SK-N-SH (cell line): ENCODE measurements around the gene LCORL. TPM values are rescaled to one million over a fixed set of nuclear protein-coding genes. Genes with fewer than 3 reads are reported as not detected.

Experiments
- CTCF ChIA-PET: fragments of 300-600, 350-600 bp; formaldehyde crosslinking; extraction: SDS; loops from one replicate; lab custom pipeline; 2021; lab: Yijun Ruan, JAX
- POLR2A ChIA-PET: fragments of 350-600 bp; sonication (Branson Sonifier 250); formaldehyde crosslinking; extraction: SDS; loops from one replicate; lab custom pipeline; 2020; ENCODE audit warnings: antibody characterized with exemption, inconsistent platforms; lab: Yijun Ruan, JAX
- DNase-seq: peaks from one replicate; pipeline ENCODE4 v3.0.0; 2012
- H2AFZ ChIP-seq: fragments of 200-600 bp; sonication (generic); 2 replicates; pipeline ENCODE4 v1.8.1; 2016; ENCODE audit warnings: antibody characterized with exemption, mild to moderate bottlenecking, low read depth
- H3F3A ChIP-seq: fragments of 200-600 bp; sonication (generic); replicated peaks from 2 replicates; pipeline ENCODE3; 2016; ENCODE audit warnings: antibody characterized with exemption, mild to moderate bottlenecking; ENCODE audit not compliant: insufficient read depth
- H3K27ac ChIP-seq, 2 experiments: fragments of 200-500 bp in 1 of 2; fragments of 200-600 bp in 1 of 2; sonication (Bioruptor generic) in 1 of 2; sonication (generic), shearing (Covaris generic) in 1 of 2; 2 replicates each; pipeline versions ENCODE4 v1.5.1 to v1.6.1; 2014 to 2016; ENCODE audit warnings: low read depth in 2 of 2, inconsistent platforms in 1 of 2, low read length in 1 of 2, mild to moderate bottlenecking in 1 of 2, mixed read lengths in 1 of 2
- H3K27me3 ChIP-seq: fragments of 200-600 bp; sonication (generic), shearing (Covaris generic); 2 replicates; pipeline ENCODE4 v1.6.1; 2016; ENCODE audit warnings: mixed run types; ENCODE audit not compliant: insufficient read depth
- H3K36me3 ChIP-seq, 2 experiments: fragments of 200-500 bp in 1 of 2; fragments of 200-600 bp in 1 of 2; sonication (Bioruptor generic) in 1 of 2; sonication (generic) in 1 of 2; replicated peaks in 1 of 2; 2 replicates each; pipeline versions ENCODE3 to v1.5.1; 2014 to 2016; ENCODE audit warnings: low read length in 1 of 2, mild to moderate bottlenecking in 1 of 2; ENCODE audit not compliant: insufficient read depth in 2 of 2, control insufficient read depth in 1 of 2
- H3K4me1 ChIP-seq, 2 experiments: fragments of 200-500 bp in 1 of 2; fragments of 200-600 bp in 1 of 2; sonication (Bioruptor generic) in 1 of 2; sonication (generic), shearing (Covaris generic) in 1 of 2; 2 replicates each; pipeline versions ENCODE4 v1.5.1 to v1.6.1; 2014 to 2016; ENCODE audit warnings: low read depth in 1 of 2, low read length in 1 of 2, mixed run types in 1 of 2; ENCODE audit not compliant: insufficient read depth in 2 of 2, control insufficient read depth in 1 of 2
- H3K4me2 ChIP-seq: fragments of 200-600 bp; sonication (generic), shearing (Covaris generic); 2 replicates; pipeline ENCODE4 v1.6.1; 2017; ENCODE audit warnings: mixed run types
- H3K4me3 ChIP-seq, 2 experiments: fragments of 200-500 bp in 1 of 2; fragments of 200-600 bp in 1 of 2; sonication (Bioruptor generic) in 1 of 2; sonication (generic), shearing (Covaris generic) in 1 of 2; 2 replicates each; pipeline versions ENCODE4 v1.5.1 to v1.8.1; 2014 to 2016; ENCODE audit warnings: low read depth in 2 of 2, inconsistent platforms in 1 of 2, low read length in 1 of 2, mild to moderate bottlenecking in 1 of 2, mixed read lengths in 1 of 2, moderate library complexity in 1 of 2
- H3K79me2 ChIP-seq: fragments of 200-600 bp; sonication (generic); 2 replicates; pipeline ENCODE4 v1.8.1; 2017; ENCODE audit warnings: mild to moderate bottlenecking; ENCODE audit not compliant: insufficient read depth
- H3K9ac ChIP-seq: fragments of 200-600 bp; sonication (generic); 2 replicates; pipeline ENCODE4 v1.6.1; 2017; ENCODE audit warnings: mixed run types
- H3K9me2 ChIP-seq: fragments of 200-600 bp; sonication (generic); 2 replicates; pipeline ENCODE4 v1.6.1; 2017; ENCODE audit warnings: mixed run types
- H3K9me3 ChIP-seq: fragments of 200-600 bp; sonication (generic); 2 replicates; pipeline ENCODE4 v1.6.1; 2017; ENCODE audit warnings: mixed run types, mild to moderate bottlenecking, moderate library complexity
- H4K20me1 ChIP-seq: fragments of 200-600 bp; sonication (generic); 2 replicates; pipeline ENCODE4 v1.6.1; 2017; ENCODE audit warnings: mild to moderate bottlenecking, mixed run types; ENCODE audit not compliant: insufficient read depth
- ELF1 ChIP-seq: IDR thresholded peaks from 2 replicates; pipeline ENCODE4 v1.4.0; 2012
- EP300 ChIP-seq, 2 experiments: IDR thresholded peaks; 2 replicates each; pipeline versions ENCODE4 v1.4.0 to v1.6.1; 2012; ENCODE audit warnings: borderline replicate concordance in 1 of 2, low read depth in 1 of 2, low read length in 1 of 2
- EZH2phosphoT487 ChIP-seq: fragments of 200-600 bp; sonication (generic); IDR thresholded peaks from 2 replicates; pipeline ENCODE4 v1.6.1; 2017; ENCODE audit warnings: low read depth, mixed run types, mild to moderate bottlenecking, antibody characterized with exemption, moderate library complexity, borderline replicate concordance
- FOSL2 ChIP-seq: IDR thresholded peaks from 2 replicates; pipeline ENCODE4 v1.4.0; 2012; ENCODE audit warnings: low read depth, mild to moderate bottlenecking, moderate library complexity, borderline replicate concordance
- FOXJ3 ChIP-seq: sonication (generic); formaldehyde crosslinking; IDR thresholded peaks from 2 replicates; pipeline ENCODE4 v1.5.1; 2020; ENCODE audit warnings: mild to moderate bottlenecking, missing genetic modification reagents
- FOXM1 ChIP-seq: IDR thresholded peaks from 2 replicates; pipeline ENCODE4 v1.4.0; 2012; ENCODE audit warnings: low read depth, mild to moderate bottlenecking
- GABPA ChIP-seq: IDR thresholded peaks from 2 replicates; pipeline ENCODE4 v1.4.0; 2012; ENCODE audit warnings: low read depth, mild to moderate bottlenecking
- GATA2 ChIP-seq: sonication (generic); formaldehyde crosslinking; IDR thresholded peaks from 2 replicates; pipeline ENCODE4 v1.5.0; 2020; ENCODE audit warnings: mild to moderate bottlenecking, missing genetic modification reagents
- JUND ChIP-seq: IDR thresholded peaks from 2 replicates; pipeline ENCODE4 v1.4.0; 2012
- NRF1 ChIP-seq: IDR thresholded peaks from 2 replicates; pipeline ENCODE4 v1.6.1; 2012; ENCODE audit warnings: low read depth, mild to moderate bottlenecking, low read length
- RAD21 ChIP-seq: IDR thresholded peaks from 2 replicates; pipeline ENCODE4 v1.6.1; 2012; ENCODE audit warnings: mild to moderate bottlenecking, low read length
- RFX5 ChIP-seq: IDR thresholded peaks from 2 replicates; pipeline ENCODE4 v1.6.1; 2012; ENCODE audit warnings: mild to moderate bottlenecking, improper control_type of control experiment, low read length
- SIN3A ChIP-seq: IDR thresholded peaks from 2 replicates; pipeline ENCODE4 v1.6.1; 2012; ENCODE audit warnings: low read depth, mild to moderate bottlenecking, low read length, moderate library complexity, borderline replicate concordance
- TAF1 ChIP-seq: IDR thresholded peaks from 2 replicates; pipeline ENCODE4 v1.6.1; 2012; ENCODE audit warnings: low read depth, mild to moderate bottlenecking, low read length, moderate library complexity, borderline replicate concordance
- YY1 ChIP-seq: IDR thresholded peaks from 2 replicates; pipeline ENCODE4 v1.4.0; 2012; ENCODE audit warnings: low read depth, mild to moderate bottlenecking
- WGBS: methylation state at CpG from one replicate; pipeline ENCODE4 v1.1.6; 2017; ENCODE audit warnings: low lambda C conversion rate; 5-methylcytosine and 5-hydroxymethylcytosine counted together
- polyA plus RNA-seq, 3 experiments: library from polyadenylated mRNA; depleted of rRNA; stranded (reverse); fragments of >200 nt; gene quantifications; 2 replicates each; pipeline ENCODE4 v1.2.3, GENCODE V29; 2012
- TF ChIP-seq, protein P1 (sequence below): IDR thresholded peaks from 2 replicates; pipeline ENCODE4; 2012
- TF ChIP-seq, protein P2 (sequence below): fragments of 150-350 bp; IDR thresholded peaks from 2 replicates; pipeline ENCODE4 v1.6.1; 2017; ENCODE audit warnings: antibody characterized with exemption, low read length, low read depth, borderline replicate concordance
- TF ChIP-seq, protein P3 (sequence below): IDR thresholded peaks from 2 replicates; pipeline ENCODE4 v1.4.0; 2012; ENCODE audit warnings: low read depth, borderline replicate concordance

Gene LCORL
- polyA plus RNA-seq, 1 of the 3 experiments (the other 2 are of a cell fraction), result 1.9 TPM

DNA sequence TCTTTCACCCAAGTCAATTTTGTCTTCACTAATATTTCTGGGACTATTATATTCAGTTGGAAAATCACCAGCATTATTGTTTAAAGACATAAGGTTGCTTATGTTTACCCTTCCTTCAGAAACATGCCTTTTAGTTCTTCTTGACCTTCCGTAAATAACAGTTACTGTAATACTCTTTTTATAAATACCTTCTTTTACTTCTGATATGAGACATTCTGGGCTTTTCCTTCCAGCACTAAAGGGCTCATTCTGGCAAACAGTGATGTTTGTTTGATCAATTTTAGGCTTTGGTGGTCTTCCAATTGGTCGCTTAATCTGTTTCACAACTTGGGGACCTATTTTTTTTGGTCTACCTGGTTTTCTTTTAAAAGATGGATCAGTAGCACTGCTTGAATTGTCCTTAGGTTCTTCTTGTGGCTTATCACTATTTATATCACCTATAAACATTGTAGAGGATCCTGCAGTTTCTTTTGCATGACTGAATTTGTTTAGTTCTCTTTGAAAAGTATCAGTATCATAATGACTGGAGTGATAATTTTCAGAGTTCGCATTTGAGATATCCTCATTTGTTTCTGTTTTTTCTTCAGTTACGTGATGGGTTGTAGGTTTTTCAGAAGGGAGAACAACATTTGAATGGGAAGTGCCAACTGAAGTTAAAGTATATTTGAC, 146.0 kb downstream of the LCORL start:
- no peak overlapping the region for H3K9ac ChIP-seq
- H2AFZ ChIP-seq, result no peak overlapping the region
- TF ChIP-seq JUND, result no peak
- TF ChIP-seq RFX5, result no peak
- no peak for TF ChIP-seq FOXJ3 (CRISPR knock-in tag)
- TF ChIP-seq SIN3A, result no peak
- no peak for TF ChIP-seq YY1
- TF ChIP-seq, protein P1, sequence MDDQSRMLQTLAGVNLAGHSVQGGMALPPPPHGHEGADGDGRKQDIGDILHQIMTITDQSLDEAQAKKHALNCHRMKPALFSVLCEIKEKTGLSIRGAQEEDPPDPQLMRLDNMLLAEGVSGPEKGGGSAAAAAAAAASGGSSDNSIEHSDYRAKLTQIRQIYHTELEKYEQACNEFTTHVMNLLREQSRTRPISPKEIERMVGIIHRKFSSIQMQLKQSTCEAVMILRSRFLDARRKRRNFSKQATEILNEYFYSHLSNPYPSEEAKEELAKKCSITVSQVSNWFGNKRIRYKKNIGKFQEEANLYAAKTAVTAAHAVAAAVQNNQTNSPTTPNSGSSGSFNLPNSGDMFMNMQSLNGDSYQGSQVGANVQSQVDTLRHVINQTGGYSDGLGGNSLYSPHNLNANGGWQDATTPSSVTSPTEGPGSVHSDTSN, result no peak
- no peak for TF ChIP-seq ELF1
- no peak for TF ChIP-seq GABPA
- TF ChIP-seq FOXM1, result no peak
- no peak for TF ChIP-seq NRF1
- TF ChIP-seq, protein P2, sequence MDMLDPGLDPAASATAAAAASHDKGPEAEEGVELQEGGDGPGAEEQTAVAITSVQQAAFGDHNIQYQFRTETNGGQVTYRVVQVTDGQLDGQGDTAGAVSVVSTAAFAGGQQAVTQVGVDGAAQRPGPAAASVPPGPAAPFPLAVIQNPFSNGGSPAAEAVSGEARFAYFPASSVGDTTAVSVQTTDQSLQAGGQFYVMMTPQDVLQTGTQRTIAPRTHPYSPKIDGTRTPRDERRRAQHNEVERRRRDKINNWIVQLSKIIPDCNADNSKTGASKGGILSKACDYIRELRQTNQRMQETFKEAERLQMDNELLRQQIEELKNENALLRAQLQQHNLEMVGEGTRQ, result no peak
- no peak for TF ChIP-seq EZH2phosphoT487
- no peak for TF ChIP-seq FOSL2
- TF ChIP-seq RAD21, result no peak
- TF ChIP-seq, all 33 proteins: peak for 0
- Histone ChIP-seq H3K27me3 (no peaks in the 10 kb centered on the region), H3K79me2 (no peaks in the 10 kb centered on the region), H3F3A (no peaks in the 10 kb centered on the region), H3K36me3 (peaks cover 0 to 6% of the 10 kb centered on the region in 2 experiments), H3K27ac (no peak overlapping the region), H4K20me1 (no peaks in the 10 kb centered on the region), H3K9me3 (no peaks in the 10 kb centered on the region), H3K4me1 (no peaks in the 10 kb centered on the region; a peak in 1 of 4 replicates), H3K4me3 (no peak overlapping the region), H3K4me2 (no peak overlapping the region), H3K9me2 (no peaks in the 10 kb centered on the region)
- ChIA-PET CTCF (no interaction called here), POLR2A (no interaction called here)
- no peak for DNase-seq
- 100% methylated on average over 4 of the region's 4 CpGs for WGBS

DNA sequence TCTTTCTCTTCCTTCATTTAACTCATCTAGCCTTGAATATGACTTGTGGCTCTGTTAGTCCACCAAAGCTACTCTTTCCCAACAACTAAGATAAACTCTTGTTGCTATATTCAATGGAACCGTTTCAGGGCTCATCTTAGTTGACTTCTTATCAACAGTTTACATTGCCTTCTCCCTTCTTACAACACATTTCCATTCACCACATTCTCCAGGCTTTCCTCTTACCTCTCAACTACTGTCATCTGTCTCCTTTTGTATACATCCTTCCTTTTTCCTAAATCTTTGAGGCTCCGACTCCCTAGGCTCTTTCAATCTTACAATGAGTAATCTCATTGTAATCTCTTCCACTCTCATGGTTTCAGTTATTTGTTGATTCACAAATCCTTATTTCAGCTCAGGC, 152.2 kb downstream of the LCORL start:
- CTCF ChIA-PET, result interaction anchor here (1.1 kb wide), 1 partner anchor 13 kb away, joined by 3 read pairs; no protein-coding TSS in a partner anchor
- Histone ChIP-seq H3K9me2 (no peaks in the 10 kb centered on the region), H3F3A (no peaks in the 10 kb centered on the region)

More for the DNA sequence above, 152.2 kb downstream of the LCORL start:
- Histone ChIP-seq H3K27ac (no peak overlapping the region), H3K4me1 (no peaks in the 10 kb centered on the region), H2AFZ (no peak overlapping the region), H3K4me3 (no peak overlapping the region), H3K4me2 (no peak overlapping the region), H3K27me3 (no peaks in the 10 kb centered on the region), H3K9me3 (no peaks in the 10 kb centered on the region), H4K20me1 (no peaks in the 10 kb centered on the region), H3K79me2 (no peaks in the 10 kb centered on the region), H3K9ac (no peak overlapping the region), H3K36me3 (no peaks in the 10 kb centered on the region)
- WGBS, result 91% methylated on average over 2 of the region's 2 CpGs
- no peak for DNase-seq
- TF ChIP-seq YY1, result no peak
- TF ChIP-seq, protein P3, sequence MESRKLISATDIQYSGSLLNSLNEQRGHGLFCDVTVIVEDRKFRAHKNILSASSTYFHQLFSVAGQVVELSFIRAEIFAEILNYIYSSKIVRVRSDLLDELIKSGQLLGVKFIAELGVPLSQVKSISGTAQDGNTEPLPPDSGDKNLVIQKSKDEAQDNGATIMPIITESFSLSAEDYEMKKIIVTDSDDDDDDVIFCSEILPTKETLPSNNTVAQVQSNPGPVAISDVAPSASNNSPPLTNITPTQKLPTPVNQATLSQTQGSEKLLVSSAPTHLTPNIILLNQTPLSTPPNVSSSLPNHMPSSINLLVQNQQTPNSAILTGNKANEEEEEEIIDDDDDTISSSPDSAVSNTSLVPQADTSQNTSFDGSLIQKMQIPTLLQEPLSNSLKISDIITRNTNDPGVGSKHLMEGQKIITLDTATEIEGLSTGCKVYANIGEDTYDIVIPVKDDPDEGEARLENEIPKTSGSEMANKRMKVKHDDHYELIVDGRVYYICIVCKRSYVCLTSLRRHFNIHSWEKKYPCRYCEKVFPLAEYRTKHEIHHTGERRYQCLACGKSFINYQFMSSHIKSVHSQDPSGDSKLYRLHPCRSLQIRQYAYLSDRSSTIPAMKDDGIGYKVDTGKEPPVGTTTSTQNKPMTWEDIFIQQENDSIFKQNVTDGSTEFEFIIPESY, result no peak
- TF ChIP-seq SIN3A, result no peak
- TF ChIP-seq TAF1, result no peak
- no peak for TF ChIP-seq GATA2 (CRISPR knock-in tag)
- no peak for TF ChIP-seq GABPA
- no peak for TF ChIP-seq EP300 (IDR thresholded peaks at IDR 0.05; ENCODE audit: borderline replicate concordance in 1 of 2, low read depth in 1 of 2, low read length in 1 of 2)
- TF ChIP-seq NRF1, result no peak
- no peak for TF ChIP-seq ELF1
- POLR2A ChIA-PET, result no interaction called here
